GM12878 (cell line): Measurements from ENCODE around the gene ROPN1B. TPM values are rescaled to one million over a fixed set of nuclear protein-coding genes. Genes with fewer than 3 reads are reported as not detected.

Experiments used
- ATAC-seq: fragments of 200-7000 bp; cut with Tn5 transposase; 3 replicates; pipeline ENCODE4 v1.9.1; 2020; ENCODE audit warnings: mild to moderate bottlenecking, moderate library complexity
- BruUV-seq: library from RNA; stranded (reverse); fragments of 400-500 nt; replicated peaks from 2 replicates; lab custom pipeline; 2021; lab: Mats Ljungman, UMichigan
- CTCF ChIA-PET: fragments of 300-600 bp; sonication (Branson Sonifier 250); formaldehyde crosslinking; extraction: SDS; loops from one replicate; lab custom pipeline; 2021; ENCODE audit warnings: inconsistent platforms; lab: Yijun Ruan, JAX
- POLR2A ChIA-PET: fragments of 350-600 bp; formaldehyde crosslinking; extraction: SDS; loops from one replicate; lab custom pipeline; 2021; ENCODE audit warnings: inconsistent platforms; lab: Charles Lee
- RAD21 ChIA-PET: fragments of 300-600 bp; sonication (Branson Sonifier 250); formaldehyde crosslinking; loops from one replicate; lab custom pipeline; 2023; ENCODE audit warnings: antibody characterized with exemption; ENCODE audit not compliant: unreplicated experiment; lab: Charles Lee
- SMC1A ChIA-PET: fragments of 300-600 bp; sonication (Branson Sonifier 250); formaldehyde crosslinking; loops from one replicate; lab custom pipeline; 2023; ENCODE audit not compliant: unreplicated experiment, uncharacterized antibody; lab: Charles Lee
- DNase-seq: peaks from one replicate; pipeline ENCODE4 v3.0.0-alpha.2; 2011; ENCODE audit warnings: low read depth, low spot score
- FAIRE-seq: peaks from 3 replicates; lab custom pipeline; 2011; peaks lifted over from hg19 to GRCh38; lab: Jason Lieb, UNC
- H2AFZ ChIP-seq: 2 replicates; pipeline ENCODE4 v1.6.0; 2011; ENCODE audit warnings: low read depth, low read length, control low read depth; ENCODE audit not compliant: control insufficient read depth
- H3K27ac ChIP-seq: 2 replicates; pipeline ENCODE4 v1.5.1; 2011; ENCODE audit warnings: control low read depth; ENCODE audit not compliant: control insufficient read depth, insufficient read depth
- H3K27me3 ChIP-seq, 2 experiments: replicated peaks in 1 of 2; 2 replicates each; pipeline versions ENCODE4 v1.6.0 to v1.6.1; 2011; ENCODE audit warnings: low read length in 1 of 2; ENCODE audit not compliant: control insufficient read depth in 2 of 2, insufficient read depth in 2 of 2
- H3K36me3 ChIP-seq, 2 experiments: 2 replicates each; pipeline ENCODE4 v1.5.1; 2011; ENCODE audit warnings: low read length in 1 of 2; ENCODE audit not compliant: control insufficient read depth in 2 of 2, insufficient read depth in 2 of 2
- H3K4me1 ChIP-seq: 2 replicates; pipeline ENCODE4 v1.6.1; 2011; ENCODE audit warnings: mild to moderate bottlenecking, low read length, moderate library complexity, mixed read lengths; ENCODE audit not compliant: control insufficient read depth, insufficient read depth
- H3K4me2 ChIP-seq: 2 replicates; pipeline ENCODE4 v1.6.0; 2011; ENCODE audit warnings: control low read depth; ENCODE audit not compliant: control insufficient read depth, insufficient read depth
- H3K4me3 ChIP-seq: fragments of 200-600 bp; sonication (generic); 2 replicates; pipeline ENCODE4 v1.5.1; 2016
- H3K79me2 ChIP-seq: 2 replicates; pipeline ENCODE4 v1.6.0; 2011; ENCODE audit warnings: low read length; ENCODE audit not compliant: control insufficient read depth, insufficient read depth
- H3K9ac ChIP-seq: 2 replicates; pipeline ENCODE4 v1.8.0; 2011; ENCODE audit warnings: low read length, control low read depth, mixed read lengths; ENCODE audit not compliant: control insufficient read depth, insufficient read depth
- H3K9me3 ChIP-seq: replicated peaks from 3 replicates; pipeline ENCODE4 v1.5.1; 2011; ENCODE audit warnings: mild to moderate bottlenecking, low read length; ENCODE audit not compliant: control insufficient read depth, insufficient read depth
- H4K20me1 ChIP-seq: 2 replicates; pipeline ENCODE4 v1.6.0; 2011; ENCODE audit not compliant: control insufficient read depth, insufficient read depth
- CUX1 ChIP-seq: IDR thresholded peaks from 2 replicates; pipeline ENCODE4 v1.6.1; 2012; ENCODE audit warnings: improper control_type of control experiment, low read depth, low read length; ENCODE audit not compliant: insufficient replicate concordance
- E2F4 ChIP-seq: IDR thresholded peaks from 2 replicates; pipeline ENCODE4 v1.6.1; 2012; ENCODE audit warnings: low read depth, low read length, improper control_type of control experiment
- ESRRA ChIP-seq: IDR thresholded peaks from 2 replicates; pipeline ENCODE4 v1.6.1; 2012; ENCODE audit warnings: mild to moderate bottlenecking, low read length, improper control_type of control experiment
- PRDM15 ChIP-seq: fragments of 450-650 bp; formaldehyde crosslinking; IDR thresholded peaks from 2 replicates; pipeline ENCODE4 v1.4.0; 2020; ENCODE audit warnings: mild to moderate bottlenecking, moderate library complexity
- SKIL ChIP-seq: fragments of 450-650 bp; IDR thresholded peaks from 2 replicates; pipeline ENCODE4 v1.6.1; 2017; ENCODE audit warnings: mild to moderate bottlenecking, low read depth, inconsistent platforms; ENCODE audit not compliant: poor library complexity, severe bottlenecking
- TAF1 ChIP-seq: IDR thresholded peaks from 2 replicates; pipeline ENCODE4 v1.6.1; 2011; ENCODE audit warnings: mild to moderate bottlenecking, low read depth, low read length, borderline replicate concordance
- ZZZ3 ChIP-seq: IDR thresholded peaks from 2 replicates; pipeline ENCODE4 v1.6.1; 2011; ENCODE audit warnings: low read depth; ENCODE audit not compliant: control insufficient read depth, insufficient read length
- WGBS: methylation state at CpG from one replicate; pipeline ENCODE4 v1.1.6; 2016; ENCODE audit warnings: low lambda C conversion rate; ENCODE audit not compliant: insufficient replicate concordance, insufficient coverage; ENCODE audit errors: missing lambda C conversion rate; 5-methylcytosine and 5-hydroxymethylcytosine counted together
- in situ Hi-C: fragments of 300-500 bp; cut with MboI; formaldehyde crosslinking; loops from 9 replicates; pipeline ENCODE4 v1.14.3; 2018; ENCODE audit warnings: mixed read lengths
- intact Hi-C: fragments of 100-400 bp; cut with micrococcal nuclease; formaldehyde crosslinking; loops from one replicate; pipeline ENCODE4 v1.14.2; 2022; ENCODE audit not compliant: unreplicated experiment
- polyA plus RNA-seq, 11 experiments: library from polyadenylated mRNA; depleted of rRNA in 4 of 11; unstranded in 6 of 11; stranded (reverse) in 5 of 11; fragments of >200 nt; fragmentation: Nextera tagmentation in 4 of 11; fragmentation: Illumina TruSeq in 1 of 11; extraction: Ambion mirVana in 4 of 11; extraction: Trizol in 1 of 11; gene quantifications; 1 replicate in 1 of 11; 2 replicates in 10 of 11; pipeline versions ENCODE4 v1.2.1 to v1.2.3, GENCODE V29; 2011 to 2016; ENCODE audit warnings: inconsistent platforms in 2 of 11, missing spikeins in 2 of 11, low read depth in 1 of 11
- total RNA-seq, 4 experiments: library from RNA; depleted of rRNA in 3 of 4; stranded (reverse); fragments of >200 nt in 3 of 4; fragmentation: Illumina TruSeq in 1 of 4; extraction: Trizol in 1 of 4; gene quantifications; 2 replicates each; pipeline versions ENCODE4 v1.2.1 to v1.2.3, GENCODE V29; 2013 to 2021

Gene ROPN1B
- total and polyA plus RNA-seq, 10 of the 15 experiments (the other 5 are each of a cell fraction or from before 2014, with no cell fraction given): not detected

- 47% methylated on average over 1 of the region's 1 CpG for WGBS
- no peaks in the 10 kb centered on the region for H4K20me1 ChIP-seq
- no TSS peak for BruUV-seq
- no peak overlapping the region for H3K9ac ChIP-seq
- intact Hi-C loops: no loop called here
- H3K36me3 ChIP-seq: no peaks in the 10 kb centered on the region; a peak in 2 of 4 replicates
- FAIRE-seq (no peak), DNase-seq (no peak), ATAC-seq (no peak)
- no peak overlapping the region for H2AFZ ChIP-seq
- CTCF ChIA-PET: no interaction called here
- no peaks in the 10 kb centered on the region for H3K9me3 ChIP-seq
- H3K4me1 ChIP-seq: no peaks in the 10 kb centered on the region
- no peak overlapping the region for H3K4me3 ChIP-seq
- RAD21 ChIA-PET: no interaction called here
- H3K79me2 ChIP-seq: no peaks in the 10 kb centered on the region
- H3K4me2 ChIP-seq: no peak overlapping the region
- H3K27me3 ChIP-seq: no peaks in the 10 kb centered on the region
- POLR2A ChIA-PET: no interaction called here
- H3K27ac ChIP-seq: no peak overlapping the region
- in situ Hi-C loops: no loop called here
- SMC1A ChIA-PET: no interaction called here
- TF ChIP-seq SKIL (no peak), CUX1 (no peak), ESRRA (no peak), PRDM15 (CRISPR knock-in tag) (no peak), TAF1 (no peak), E2F4 (no peak), ZZZ3 (no peak)
These were observed 49.6 kb downstream of the ROPN1B start for GRCh38 chr3:126018545-126018944.
